Measurements from ENCODE around the gene TMEM131. TPM values are rescaled to one million over a fixed set of nuclear protein-coding genes. Genes with fewer than 3 reads are reported as not detected.

TMEM131 gene
- total and polyA plus RNA-seq, 10 of the 15 experiments (the other 5 are each of a cell fraction or from before 2014, with no cell fraction given) = 6.0 to 48.2 (median 23.2) TPM

DNA sequence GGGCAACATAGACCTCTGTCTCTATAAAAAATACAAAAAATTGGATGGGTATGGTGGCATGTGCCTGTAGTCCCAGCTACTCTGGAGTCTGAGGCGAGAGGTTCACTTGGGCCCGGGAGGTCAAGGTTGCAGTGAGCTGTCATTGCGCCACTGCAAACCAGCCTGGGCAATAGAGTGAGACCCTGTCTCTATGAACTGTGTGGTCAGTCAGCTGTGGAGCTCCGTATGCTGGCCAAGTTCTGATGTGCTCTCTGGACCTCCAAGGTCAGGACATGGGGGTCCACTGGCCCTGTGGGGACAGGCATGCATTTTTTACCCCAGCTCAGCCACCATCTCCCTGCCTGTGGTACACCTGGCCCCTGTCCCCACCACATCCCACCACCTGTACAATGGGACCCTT, 71.6 kb downstream of the TMEM131 start:
- FAIRE-seq (no peak), ATAC-seq (no peak), DNase-seq (ENCODE audit: low read depth, low spot score) (no peak)
- ChIA-PET POLR2A (interaction anchor here (0.6 to 1.0 kb wide), 3 partner anchors 11 to 175 kb away, joined by 3 to 5 read pairs (median 4); no protein-coding TSS in a partner anchor), RAD21 (ENCODE audit: unreplicated experiment) (interaction anchor here (1.0 kb wide), 1 partner anchor 16 kb away, joined by 3 read pairs; no protein-coding TSS in a partner anchor), SMC1A (ENCODE audit: uncharacterized antibody, unreplicated experiment) (interaction anchor here (1.1 to 2.2 kb wide), 5 partner anchors 9 to 43 kb away, joined by 3 to 6 read pairs (median 3); no protein-coding TSS in a partner anchor), CTCF (interaction anchor here (0.7 to 1.1 kb wide), 3 partner anchors 13 to 118 kb away, joined by 3 read pairs; no protein-coding TSS in a partner anchor)
- Histone ChIP-seq H2AFZ (ENCODE audit: control insufficient read depth, low read depth, low read length) (no peak overlapping the region), H3K27me3 (replicated peaks in 1 of 2; ENCODE audit: control insufficient read depth in 2 of 2, insufficient read depth in 2 of 2, low read length in 1 of 2) (no peaks in the 10 kb centered on the region), H3K4me3 (no peak overlapping the region), H3K9ac (ENCODE audit: control insufficient read depth, insufficient read depth, low read length) (no peak overlapping the region), H3K4me2 (ENCODE audit: control insufficient read depth, insufficient read depth) (no peak overlapping the region), H3K36me3 (ENCODE audit: control insufficient read depth in 2 of 2, insufficient read depth in 2 of 2, low read length in 1 of 2) (peaks cover 4 to 19% of the 10 kb centered on the region in 2 experiments; a peak in 3 of 4 replicates), H3K79me2 (ENCODE audit: control insufficient read depth, insufficient read depth, low read length) (peaks cover 20% of the 10 kb centered on the region), H3K9me3 (replicated peaks; ENCODE audit: control insufficient read depth, insufficient read depth, low read length) (peaks cover 14% of the 10 kb centered on the region), H4K20me1 (ENCODE audit: control insufficient read depth, insufficient read depth) (no peaks in the 10 kb centered on the region), H3K4me1 (ENCODE audit: control insufficient read depth, insufficient read depth, low read length) (no peaks in the 10 kb centered on the region), H3K27ac (ENCODE audit: control insufficient read depth, insufficient read depth) (no peak overlapping the region)
- intact Hi-C loops (cut with micrococcal nuclease; ENCODE audit: unreplicated experiment) (no loop called here), in situ Hi-C loops (cut with MboI) (no loop called here)
- no TSS peak for BruUV-seq (replicated peaks)
- WGBS (ENCODE audit: insufficient coverage, insufficient replicate concordance, low lambda C conversion rate, missing lambda C conversion rate) = 97% methylated on average over 4 of the region's 4 CpGs
- TF ChIP-seq ZNF687 (IDR thresholded peaks at IDR 0.05) (no peak), ZNF384 (IDR thresholded peaks at IDR 0.05; ENCODE audit: borderline replicate concordance, low read depth, low read length) (no peak)

Measured in GM12878 (cell line).